HepG2 (cell line): ENCODE data around the gene IQGAP2. TPM values are rescaled to one million over a fixed set of nuclear protein-coding genes. Genes with fewer than 3 reads are reported as not detected.

Source experiments
- ATAC-seq: fragments of 200-7000 bp; cut with Tn5 transposase; 3 replicates; pipeline ENCODE4 v1.9.1; 2020; ENCODE audit warnings: mild to moderate bottlenecking, moderate library complexity
- BruUV-seq: library from RNA; stranded (reverse); fragments of 400-500 nt; replicated peaks from 2 replicates; lab custom pipeline; 2021; lab: Mats Ljungman, UMichigan
- CTCF ChIA-PET: fragments of 300-600 bp; formaldehyde crosslinking; extraction: SDS; loops from one replicate; lab custom pipeline; 2021; ENCODE audit warnings: low total read pairs, inconsistent platforms, low intra/inter-chr PET ratio; lab: Yijun Ruan, JAX
- POLR2A ChIA-PET: fragments of 350-600 bp; sonication (Branson Sonifier 250); formaldehyde crosslinking; loops from one replicate; lab custom pipeline; 2020; ENCODE audit warnings: antibody characterized with exemption, inconsistent platforms; lab: Yijun Ruan, JAX
- DNase-seq: peaks from one replicate; pipeline ENCODE4 v3.0.0-alpha.2; 2015; ENCODE audit warnings: low spot score
- FAIRE-seq: peaks from 3 replicates; lab custom pipeline; 2011; peaks lifted over from hg19 to GRCh38; lab: Jason Lieb, UNC
- H2AFZ ChIP-seq: one replicate; pipeline ENCODE4 v1.6.1; 2011; ENCODE audit warnings: low read length, inconsistent platforms
- H3K27ac ChIP-seq: fragments of 300-600 bp; 3 replicates; pipeline ENCODE4 v1.8.0; 2011; ENCODE audit warnings: mixed run types, mild to moderate bottlenecking, mixed read lengths, low read length, inconsistent platforms; ENCODE audit not compliant: insufficient read depth; ENCODE audit errors: extremely low read length
- H3K27me3 ChIP-seq, 2 experiments: fragments of 200-600 bp in 1 of 2; 2 replicates in 1 of 2; 3 replicates in 1 of 2; pipeline versions ENCODE4 v1.6.0 to v1.8.0; 2011; ENCODE audit warnings: low read length in 2 of 2, mild to moderate bottlenecking in 2 of 2, moderate library complexity in 2 of 2, inconsistent platforms in 1 of 2; ENCODE audit not compliant: insufficient read depth in 2 of 2, control insufficient read depth in 1 of 2
- H3K36me3 ChIP-seq, 2 experiments: fragments of 200-600 bp in 1 of 2; replicated peaks in 1 of 2; 2 replicates in 1 of 2; 3 replicates in 1 of 2; pipeline versions ENCODE4 v1.5.1 to v1.8.0; 2011; ENCODE audit warnings: low read length in 2 of 2, inconsistent platforms in 1 of 2; ENCODE audit not compliant: insufficient read depth in 2 of 2, control insufficient read depth in 1 of 2
- H3K4me1 ChIP-seq: 2 replicates; pipeline ENCODE4 v1.5.1; 2012; ENCODE audit warnings: low read length, inconsistent platforms; ENCODE audit not compliant: insufficient read depth
- H3K4me2 ChIP-seq: 2 replicates; pipeline ENCODE4 v1.6.0; 2011; ENCODE audit warnings: low read depth, low read length, inconsistent platforms
- H3K4me3 ChIP-seq, 3 experiments: fragments of 200-600 bp in 1 of 3; sonication (generic), shearing (Covaris generic) in 1 of 3; replicated peaks in 1 of 3; 2 replicates each; pipeline ENCODE4 v1.5.1; 2011 to 2016; ENCODE audit warnings: low read length in 3 of 3, inconsistent platforms in 2 of 3, low read depth in 2 of 3, mild to moderate bottlenecking in 2 of 3, control low read depth in 1 of 3, mixed read lengths in 1 of 3; ENCODE audit not compliant: insufficient read depth in 1 of 3
- H3K79me2 ChIP-seq: one replicate; pipeline ENCODE4 v1.6.1; 2011; ENCODE audit warnings: low read length, inconsistent platforms; ENCODE audit not compliant: insufficient read depth
- H3K9ac ChIP-seq: 2 replicates; pipeline ENCODE4 v1.6.0; 2011; ENCODE audit warnings: mild to moderate bottlenecking, low read depth, low read length, inconsistent platforms; ENCODE audit not compliant: insufficient read depth
- H3K9me3 ChIP-seq: 2 replicates; pipeline ENCODE4 v1.5.1; 2012; ENCODE audit warnings: mild to moderate bottlenecking, low read length
- H4K20me1 ChIP-seq: 2 replicates; pipeline ENCODE4 v1.6.0; 2011; ENCODE audit warnings: inconsistent platforms, mild to moderate bottlenecking, low read length, moderate library complexity; ENCODE audit not compliant: insufficient read depth
- DRAP1 ChIP-seq: IDR thresholded peaks from 2 replicates; pipeline ENCODE4 v1.6.1; 2016; ENCODE audit warnings: missing genetic modification reagents, missing compliant biosample characterization
- HNRNPH1 ChIP-seq: fragments of 200-400 bp; formaldehyde crosslinking; optimal IDR thresholded peaks from 2 replicates; pipeline ENCODE3; 2017; ENCODE audit warnings: mild to moderate bottlenecking, low read depth, low read length
- SIX4 ChIP-seq: sonication (generic); formaldehyde crosslinking; IDR thresholded peaks from 2 replicates; pipeline ENCODE4 v1.4.0; 2020; ENCODE audit warnings: missing genetic modification reagents
- SNAI1 ChIP-seq: sonication (generic); formaldehyde crosslinking; IDR thresholded peaks from 2 replicates; pipeline ENCODE4 v1.5.0; 2020; ENCODE audit warnings: mild to moderate bottlenecking, missing genetic modification reagents, borderline replicate concordance
- SUZ12 ChIP-seq: fragments of 150-350 bp; IDR thresholded peaks from 2 replicates; pipeline ENCODE4 v1.6.1; 2014; ENCODE audit warnings: low read depth, low read length
- ZNF432 ChIP-seq: sonication (generic); formaldehyde crosslinking; IDR thresholded peaks from 2 replicates; pipeline ENCODE4 v1.5.0; 2020; ENCODE audit warnings: missing genetic modification reagents, mild to moderate bottlenecking, borderline replicate concordance
- ZNF619 ChIP-seq: sonication (generic); formaldehyde crosslinking; IDR thresholded peaks from 2 replicates; pipeline ENCODE4 v1.4.0; 2020; ENCODE audit warnings: mild to moderate bottlenecking, missing genetic modification reagents
- ZNF710 ChIP-seq: sonication (generic); formaldehyde crosslinking; IDR thresholded peaks from 2 replicates; pipeline ENCODE4 v1.5.0; 2020; ENCODE audit warnings: mild to moderate bottlenecking, missing genetic modification reagents, borderline replicate concordance
- WGBS: methylation state at CpG from one replicate; pipeline ENCODE4 v1.1.6; 2017; ENCODE audit warnings: low lambda C conversion rate; 5-methylcytosine and 5-hydroxymethylcytosine counted together
- in situ Hi-C: cut with HindIII; loops from 2 replicates; pipeline ENCODE4 v1.10.0; 2017; ENCODE audit warnings: low pct_unique_long_range_greater_than_20kb; ENCODE audit not compliant: extremely low pct_ligation_motif_present
- intact Hi-C: fragments of 100-400 bp; cut with micrococcal nuclease; formaldehyde crosslinking; loops from one replicate; pipeline ENCODE4 v1.10.0; 2022; ENCODE audit not compliant: unreplicated experiment
- polyA plus RNA-seq, 8 experiments: library from polyadenylated mRNA; depleted of rRNA in 3 of 8; stranded (reverse) in 7 of 8; unstranded in 1 of 8; fragments of >200 nt; fragmentation: Illumina TruSeq in 4 of 8; extraction: Trizol in 4 of 8; gene quantifications; 2 replicates each; pipeline versions ENCODE4 v1.2.1 to v1.2.3, GENCODE V29; 2011 to 2016; ENCODE audit warnings: low read depth in 4 of 8, missing spikeins in 1 of 8, mixed read lengths in 1 of 8; ENCODE audit not compliant: insufficient read depth in 1 of 8
- total RNA-seq, 5 experiments: library from RNA; depleted of rRNA; stranded (reverse); fragments of >200 nt; fragmentation: Illumina TruSeq; extraction: Trizol; gene quantifications; 2 replicates each; pipeline ENCODE4 v1.2.3, GENCODE V29; 2016; ENCODE audit warnings: low read depth in 1 of 5

The IQGAP2 gene
- total and polyA plus RNA-seq, 2 of the 13 experiments (the other 11 are each of a cell fraction or from before 2014, with no cell fraction given) = 35.2 to 83.3 TPM

- intact Hi-C loops (no loop called here), in situ Hi-C loops (no loop called here)
- H3K4me2 ChIP-seq = no peak overlapping the region
- 98% methylated on average over 3 of the region's 3 CpGs for WGBS
- ChIA-PET CTCF (no interaction called here), POLR2A (no interaction called here)
- DNase-seq = no peak
- no peaks in the 10 kb centered on the region for H4K20me1 ChIP-seq
- no peak for TF ChIP-seq SIX4 (CRISPR knock-in tag)
- TF ChIP-seq ZNF710 = no peak
- TF ChIP-seq SUZ12 = no peak
- TF ChIP-seq ZNF432 (CRISPR knock-in tag) = no peak
- no peak for TF ChIP-seq ZNF619 (CRISPR knock-in tag)
- no peaks in the 10 kb centered on the region for H3K79me2 ChIP-seq
- FAIRE-seq = no peak
- H3K27ac ChIP-seq = no peak overlapping the region
- no peak overlapping the region for H3K4me3 ChIP-seq
- peaks cover 10% of the 10 kb centered on the region for H3K4me1 ChIP-seq
- no peak overlapping the region for H3K9ac ChIP-seq
- ATAC-seq = no peak
- no peak overlapping the region for H2AFZ ChIP-seq
- H3K36me3 ChIP-seq = peaks cover 2 to 23% of the 10 kb centered on the region in 2 experiments; a peak in 4 of 5 replicates
- no peaks in the 10 kb centered on the region for H3K27me3 ChIP-seq
- no peaks in the 10 kb centered on the region for H3K9me3 ChIP-seq
- BruUV-seq = no TSS peak
Observed at GRCh38 chr5:76692651-76693050, 289.6 kb downstream of the IQGAP2 start.

GRCh38 chr5:76693141-76693540, 290.1 kb downstream of the IQGAP2 start:
- no peaks in the 10 kb centered on the region for H3K27me3 ChIP-seq
- CTCF ChIA-PET = no interaction called here
- no peak for TF ChIP-seq HNRNPH1
- TF ChIP-seq SNAI1 (CRISPR knock-in tag) = no peak
- no peak for TF ChIP-seq DRAP1
- TF ChIP-seq, all 625 proteins: peak for 0
- peaks cover 3 to 28% of the 10 kb centered on the region in 2 experiments for H3K36me3 ChIP-seq
- H3K79me2 ChIP-seq = no peaks in the 10 kb centered on the region
- no peaks in the 10 kb centered on the region for H4K20me1 ChIP-seq
- H3K9ac ChIP-seq = no peak overlapping the region
- peaks cover 10% of the 10 kb centered on the region for H3K4me1 ChIP-seq
- POLR2A ChIA-PET = no interaction called here
- H3K4me2 ChIP-seq = no peak overlapping the region
- FAIRE-seq (no peak), ATAC-seq (no peak), DNase-seq (no peak)
- 88% methylated on average over 3 of the region's 3 CpGs for WGBS
- in situ Hi-C loops (no loop called here), intact Hi-C loops (no loop called here)
- no peak overlapping the region for H3K27ac ChIP-seq
- H2AFZ ChIP-seq = no peak overlapping the region
- no peak overlapping the region for H3K4me3 ChIP-seq
- no peaks in the 10 kb centered on the region for H3K9me3 ChIP-seq
- no TSS peak for BruUV-seq
